B cell (primary cell): ENCODE measurements around the gene DDA1. TPM values are rescaled to one million over a fixed set of nuclear protein-coding genes. Genes with fewer than 3 reads are reported as not detected.
"Not testable (repeated sequence)": the region's sequence is repeated elsewhere in the genome, so short reads cannot be mapped to it uniquely, and the experiment has no call there.

Source experiments
- ATAC-seq: fragments of 200-7000 bp; cut with Tn5 transposase; one replicate; pipeline ENCODE4 v1.10.0; 2021; ENCODE audit warnings: low read depth, mild to moderate bottlenecking, moderate number of reproducible peaks, moderate library complexity
- CTCF ChIA-PET: fragments of 350-600 bp; sonication (Branson Sonifier 250); formaldehyde crosslinking; loops from one replicate; lab custom pipeline; 2021; ENCODE audit warnings: antibody characterized with exemption, inconsistent platforms; lab: Charles Lee
- POLR2A ChIA-PET: fragments of 350-600 bp; sonication (Branson Sonifier 250); formaldehyde crosslinking; loops from one replicate; lab custom pipeline; 2021; ENCODE audit warnings: antibody characterized with exemption; lab: Charles Lee
- DNase-seq: peaks from one replicate; pipeline ENCODE4 v3.0.0; 2013
- H2AFZ ChIP-seq: 2 replicates; pipeline ENCODE4 v1.6.1; 2012; ENCODE audit warnings: mild to moderate bottlenecking, low read depth, low read length; ENCODE audit not compliant: insufficient read depth, poor library complexity, severe bottlenecking
- H3K27ac ChIP-seq, 2 donors: 1 replicate in 1 of 2; 2 replicates in 1 of 2; pipeline ENCODE4 v1.5.1; 2012 to 2013; ENCODE audit warnings: low read length in 2 of 2, mild to moderate bottlenecking in 2 of 2, moderate library complexity in 1 of 2
- H3K27me3 ChIP-seq, 4 experiments: fragments of 200-600 bp in 1 of 4; sonication (generic) in 1 of 4; replicated peaks in 1 of 4; 1 replicate in 2 of 4; 2 replicates in 2 of 4; pipeline versions ENCODE4 v1.6.1 to v1.7.0; 2013 to 2016; ENCODE audit warnings: low read length in 3 of 4, mild to moderate bottlenecking in 2 of 4, mixed read lengths in 1 of 4, moderate library complexity in 1 of 4; ENCODE audit not compliant: insufficient read depth in 4 of 4, control insufficient read depth in 3 of 4; ENCODE audit errors: control extremely low read depth in 1 of 4
- H3K36me3 ChIP-seq, 2 experiments: replicated peaks in 1 of 2; 1 replicate in 1 of 2; 2 replicates in 1 of 2; pipeline versions ENCODE4 v1.6.1 to v1.7.1; 2013; ENCODE audit warnings: low read length in 1 of 2; ENCODE audit not compliant: insufficient read depth in 2 of 2, control insufficient read depth in 1 of 2; ENCODE audit errors: control extremely low read depth in 1 of 2, extremely low read depth in 1 of 2
- H3K4me1 ChIP-seq, 2 donors: fragments of 200-600 bp in 1 of 2; sonication (generic) in 1 of 2; 1 replicate in 1 of 2; 2 replicates in 1 of 2; pipeline versions ENCODE4 v1.5.1 to v1.6.1; 2013 to 2017; ENCODE audit warnings: low read length in 2 of 2; ENCODE audit not compliant: control insufficient read depth in 2 of 2, insufficient read depth in 2 of 2
- H3K4me2 ChIP-seq: replicated peaks from 2 replicates; pipeline ENCODE3; 2012; ENCODE audit warnings: mild to moderate bottlenecking, low read depth, low read length; ENCODE audit not compliant: poor library complexity, severe bottlenecking
- H3K4me3 ChIP-seq, 5 experiments: fragments of 200-600 bp in 1 of 5; sonication (generic) in 1 of 5; 1 replicate in 3 of 5; 2 replicates in 2 of 5; pipeline versions ENCODE4 v1.5.1 to v1.7.0; 2011 to 2016; ENCODE audit warnings: low read length in 4 of 5, mild to moderate bottlenecking in 4 of 5, low read depth in 2 of 5, control low read depth in 1 of 5, moderate library complexity in 1 of 5; ENCODE audit not compliant: insufficient read depth in 1 of 5; ENCODE audit errors: control extremely low read depth in 1 of 5, extremely low read depth in 1 of 5
- H3K79me2 ChIP-seq: fragments of 200-600 bp; sonication (generic); one replicate; pipeline ENCODE4 v1.6.0; 2016; ENCODE audit warnings: low read length; ENCODE audit not compliant: control insufficient read depth, insufficient read depth
- H3K9ac ChIP-seq: fragments of 200-600 bp; sonication (generic); 2 replicates; pipeline ENCODE4 v1.6.1; 2017; ENCODE audit warnings: mild to moderate bottlenecking, low read length, moderate library complexity
- H3K9me3 ChIP-seq, 3 donors: one replicate each; pipeline versions ENCODE4 v1.6.1 to v1.7.1; 2013; ENCODE audit warnings: low read length in 2 of 3; ENCODE audit not compliant: control insufficient read depth in 2 of 3, insufficient read depth in 1 of 3; ENCODE audit errors: control extremely low read depth in 1 of 3
- H4K20me1 ChIP-seq: 2 replicates; pipeline ENCODE4 v1.6.0; 2012; ENCODE audit warnings: mild to moderate bottlenecking, low read length; ENCODE audit not compliant: insufficient read depth, control insufficient read depth, poor library complexity, severe bottlenecking
- H3K27ac Mint-ChIP-seq: one replicate; pipeline ENCODE4 v1.8.0; 2021; ENCODE audit warnings: mixed read lengths
- H3K27me3 Mint-ChIP-seq: one replicate; pipeline ENCODE4 v1.8.0; 2021; ENCODE audit warnings: mixed read lengths
- H3K4me1 Mint-ChIP-seq: one replicate; pipeline ENCODE4 v1.8.0; 2021; ENCODE audit warnings: mixed read lengths
- H3K4me3 Mint-ChIP-seq: one replicate; pipeline ENCODE4 v1.8.0; 2021; ENCODE audit warnings: mixed read lengths
- H3K9me3 Mint-ChIP-seq: one replicate; pipeline ENCODE4 v1.8.0; 2022; ENCODE audit warnings: mixed read lengths; ENCODE audit not compliant: insufficient read depth
- CTCF ChIP-seq: fragments of 200-600 bp; IDR thresholded peaks from one replicate; pipeline ENCODE4 v1.8.0; 2022; ENCODE audit warnings: antibody characterized with exemption, mild to moderate bottlenecking
- EZH2 ChIP-seq: IDR thresholded peaks from 2 replicates; pipeline ENCODE4 v1.6.1; 2012; ENCODE audit warnings: borderline replicate concordance, low read depth, mild to moderate bottlenecking, moderate library complexity, low read length; ENCODE audit not compliant: insufficient read depth, poor library complexity, severe bottlenecking
- WGBS: methylation state at CpG from one replicate; pipeline ENCODE4 v1.1.5; 2013; ENCODE audit warnings: missing lambda C conversion rate; ENCODE audit not compliant: insufficient coverage; 5-methylcytosine and 5-hydroxymethylcytosine counted together
- intact Hi-C: fragments of 100-400 bp; cut with micrococcal nuclease; formaldehyde crosslinking; loops from one replicate; pipeline ENCODE4 v1.10.0; 2022
- polyA plus RNA-seq: library from polyadenylated mRNA; depleted of rRNA; stranded (reverse); fragments of >200 nt; gene quantifications from 2 replicates; pipeline ENCODE4 v1.2.3, GENCODE V29; 2012
- total RNA-seq, 2 donors: library from RNA; stranded (reverse); fragments of 120-200 nt in 1 of 2; gene quantifications; 1 replicate in 1 of 2; 2 replicates in 1 of 2; pipeline versions ENCODE4 v1.2.3 to v1.2.4, GENCODE V29; 2013 to 2022

The DDA1 gene
- total and polyA plus RNA-seq, 2 donors (not counting 1 experiment from before 2014, with no cell fraction given) = 38.4 TPM

GRCh38 chr19:17268754-17269153 is 40.6 kb upstream of the DDA1 start:
- intact Hi-C loops = no loop called here
- CTCF ChIA-PET = interaction anchor here (0.6 to 4.9 kb wide), 3 partner anchors 10 to 492 kb away, joined by 3 to 52 read pairs (median 9); partner anchors contain the start of gene ANKLE1
- Histone ChIP-seq H3K79me2 (peaks cover 25% of the 10 kb centered on the region), H3K9me3 (no peaks in the 10 kb centered on the region), H3K27ac (no peak overlapping the region), H3K4me2 (peak overlapping the region; percentile 85), H2AFZ (no peak overlapping the region), H3K36me3 (peaks cover 0 to 27% of the 10 kb centered on the region in 2 experiments), H4K20me1 (no peaks in the 10 kb centered on the region), H3K27me3 (no peaks in the 10 kb centered on the region), H3K4me3 (no peak overlapping the region), H3K9ac (no peak overlapping the region), H3K4me1 (peaks cover 6 to 24% of the 10 kb centered on the region in 2 donors)
- DNase-seq (no peak), ATAC-seq (no peak)
- WGBS = 97% methylated on average over 13 of the region's 13 CpGs
- no peak overlapping the region for H3K27ac Mint-ChIP-seq
- peak overlapping the region; percentile 59 for H3K4me3 Mint-ChIP-seq
- peaks cover 18% of the 10 kb centered on the region for H3K4me1 Mint-ChIP-seq
- H3K27me3 Mint-ChIP-seq = no peaks in the 10 kb centered on the region
- POLR2A ChIA-PET = no interaction called here
- H3K9me3 Mint-ChIP-seq = no peaks in the 10 kb centered on the region
- TF ChIP-seq EZH2 (no peak), CTCF (no peak)

- H3K27me3 ChIP-seq, H3K27ac ChIP-seq, H3K4me2 ChIP-seq, H3K9me3 ChIP-seq, H3K9ac ChIP-seq, H3K27me3 Mint-ChIP-seq, H3K4me3 Mint-ChIP-seq, H4K20me1 ChIP-seq, H3K27ac Mint-ChIP-seq, H3K4me1 ChIP-seq, CTCF ChIA-PET, H3K9me3 Mint-ChIP-seq, ATAC-seq, POLR2A ChIA-PET, intact Hi-C loops, H3K4me1 Mint-ChIP-seq, DNase-seq, H3K4me3 ChIP-seq, H2AFZ ChIP-seq: not testable (repeated sequence)
- Histone ChIP-seq H3K79me2 (peaks cover 30% of the 10 kb centered on the region), H3K36me3 (peaks cover 0 to 64% of the 10 kb centered on the region in 2 experiments)
- no CpG with 5 or more reads among the region's 3 CpGs for WGBS
Observed at GRCh38 chr19:17274892-17275291, 34.5 kb upstream of the DDA1 start.
